Activated CD4-positive, alpha-beta T cell treated with anti-CD3 and anti-CD28 coated beads, Interleukin-2, amount 10 ng/mL, durations not matched to agents 24 days and 14 days (primary cell): ENCODE measurements around the gene FSTL5. TPM values are rescaled to one million over a fixed set of nuclear protein-coding genes. Genes with fewer than 3 reads are reported as not detected.

Experiments
- DNase-seq: peaks from one replicate; pipeline ENCODE4 v3.0.0; 2022
- H3K27ac Mint-ChIP-seq: one replicate; pipeline ENCODE4 v1.8.0; 2022; ENCODE audit warnings: mild to moderate bottlenecking, mixed read lengths
- H3K27me3 Mint-ChIP-seq: one replicate; pipeline ENCODE4 v1.8.0; 2022; ENCODE audit warnings: mixed read lengths
- H3K36me3 Mint-ChIP-seq: one replicate; pipeline ENCODE4 v1.8.0; 2022; ENCODE audit warnings: low read depth, mild to moderate bottlenecking, mixed read lengths
- H3K4me1 Mint-ChIP-seq: one replicate; pipeline ENCODE4 v1.8.0; 2021; ENCODE audit warnings: mixed read lengths
- H3K4me3 Mint-ChIP-seq: one replicate; pipeline ENCODE4 v1.8.0; 2022; ENCODE audit warnings: mild to moderate bottlenecking, moderate library complexity, mixed read lengths
- H3K9me3 Mint-ChIP-seq: one replicate; pipeline ENCODE4 v1.8.0; 2021; ENCODE audit warnings: mixed read lengths
- intact Hi-C: fragments of 100-400 bp; cut with micrococcal nuclease; formaldehyde crosslinking; loops from one replicate; pipeline ENCODE4 v1.15.1; 2023
- total RNA-seq: library from RNA; stranded (reverse); gene quantifications from 2 replicates; pipeline ENCODE4 v1.2.3, GENCODE V29; 2022

The FSTL5 gene
- total RNA-seq, 1 donor from 2014 or later: not detected

- H3K27me3 Mint-ChIP-seq: no peaks in the 10 kb centered on the region
- peaks cover 3% of the 10 kb centered on the region for H3K9me3 Mint-ChIP-seq
- H3K4me1 Mint-ChIP-seq: no peaks in the 10 kb centered on the region
- H3K36me3 Mint-ChIP-seq: no peaks in the 10 kb centered on the region
- intact Hi-C loops: no loop called here
- no peak overlapping the region for H3K4me3 Mint-ChIP-seq
- DNase-seq: no peak
- no peak overlapping the region for H3K27ac Mint-ChIP-seq
Measured at GRCh38 chr4:161651586-161651985, 512.2 kb downstream of the FSTL5 start.

GRCh38 chr4:161650812-161651211, 513.0 kb downstream of the FSTL5 start:
- H3K4me1 Mint-ChIP-seq: no peaks in the 10 kb centered on the region

DNA sequence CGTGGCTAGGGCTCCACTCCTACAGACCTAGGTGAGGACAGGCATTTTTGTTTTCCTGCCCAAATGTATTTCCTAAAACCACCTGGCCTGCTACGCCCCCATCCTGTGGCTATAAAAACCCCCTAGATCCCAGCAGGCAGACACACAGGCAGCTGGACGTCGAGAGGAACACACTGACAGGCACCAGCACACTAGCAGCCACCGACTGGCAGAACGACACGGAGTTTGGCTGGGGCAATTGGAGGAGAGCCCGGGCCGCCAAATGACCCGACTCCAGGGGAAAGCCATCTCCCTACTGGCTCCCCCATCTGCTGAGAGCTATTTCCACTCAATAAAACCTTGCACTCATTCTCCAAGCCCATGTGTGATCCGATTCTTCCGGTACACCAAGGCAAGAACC, 516.0 kb downstream of the FSTL5 start:
- no peak overlapping the region for H3K4me3 Mint-ChIP-seq
- intact Hi-C loops: no loop called here
- no peak for DNase-seq
- H3K9me3 Mint-ChIP-seq: peaks cover 3% of the 10 kb centered on the region
- no peaks in the 10 kb centered on the region for H3K36me3 Mint-ChIP-seq
- no peaks in the 10 kb centered on the region for H3K4me1 Mint-ChIP-seq
- no peaks in the 10 kb centered on the region for H3K27me3 Mint-ChIP-seq
- no peak overlapping the region for H3K27ac Mint-ChIP-seq

More at GRCh38 chr4:161650812-161651211, 513.0 kb downstream of the FSTL5 start:
- no peak for DNase-seq
- Mint-ChIP-seq H3K9me3 (peaks cover 3% of the 10 kb centered on the region), H3K27me3 (no peaks in the 10 kb centered on the region), H3K27ac (no peak overlapping the region), H3K36me3 (no peaks in the 10 kb centered on the region), H3K4me3 (no peak overlapping the region)
- intact Hi-C loops: no loop called here

DNA sequence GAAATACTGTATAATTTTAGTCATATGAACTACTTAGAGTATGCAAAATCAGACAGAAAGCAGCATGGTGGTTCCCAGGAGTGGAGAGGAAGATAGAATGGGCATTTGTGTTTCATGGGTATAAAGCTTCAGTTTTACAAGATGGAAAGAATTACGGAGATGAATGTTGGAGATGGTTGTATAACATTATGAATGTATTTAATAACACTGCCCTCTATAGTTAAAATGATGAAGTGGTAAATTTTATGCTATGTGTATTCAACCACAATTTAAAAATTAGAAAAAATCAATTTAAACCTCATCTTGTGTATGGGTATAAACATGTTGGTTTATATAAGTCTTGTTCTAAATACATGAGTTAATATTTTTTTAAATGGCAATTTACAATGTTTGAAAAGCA, 521.1 kb downstream of the FSTL5 start:
- no peaks in the 10 kb centered on the region for H3K27me3 Mint-ChIP-seq
- H3K4me3 Mint-ChIP-seq: no peak overlapping the region
- H3K36me3 Mint-ChIP-seq: no peaks in the 10 kb centered on the region
- no peak for DNase-seq
- H3K27ac Mint-ChIP-seq: no peak overlapping the region
- H3K9me3 Mint-ChIP-seq: no peaks in the 10 kb centered on the region
- intact Hi-C loops: no loop called here
- H3K4me1 Mint-ChIP-seq: no peaks in the 10 kb centered on the region

DNA sequence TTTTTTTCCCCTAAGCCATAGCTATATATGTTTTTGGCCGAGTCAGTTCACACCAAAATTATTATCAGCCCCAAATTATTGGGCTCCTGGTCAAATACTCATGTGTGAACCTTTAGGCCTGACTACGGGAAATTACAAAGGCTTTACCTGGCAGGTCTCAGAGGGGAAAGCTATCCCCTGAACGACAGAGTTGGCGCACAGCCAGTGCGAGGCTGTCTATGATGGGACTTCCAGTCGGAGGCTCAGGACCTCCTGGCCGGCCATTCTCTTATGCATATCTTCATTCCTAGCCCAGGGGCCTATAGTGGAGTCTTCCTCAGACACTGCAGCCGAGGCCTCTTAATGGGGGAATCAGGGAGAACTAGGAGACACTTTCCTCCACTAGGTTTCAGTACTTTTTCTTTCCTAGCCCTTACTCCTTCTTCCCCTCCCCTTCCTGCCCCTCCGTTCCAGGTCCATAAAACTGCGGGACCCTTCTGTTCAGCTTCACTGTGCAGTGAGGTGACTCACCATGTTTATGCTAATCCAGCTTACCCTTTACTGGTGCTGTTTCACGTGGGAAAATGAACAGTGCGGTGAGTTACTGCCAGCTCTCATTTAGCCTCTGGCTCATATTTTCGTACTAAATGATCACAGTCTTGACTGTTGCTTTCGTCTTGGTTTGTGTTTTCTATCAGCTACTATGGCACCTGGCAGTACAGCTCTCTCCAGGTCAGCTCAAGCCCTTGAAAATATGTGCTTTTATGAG, 533.9 kb downstream of the FSTL5 start:
- H3K4me1 Mint-ChIP-seq: no peaks in the 10 kb centered on the region
- H3K36me3 Mint-ChIP-seq: no peaks in the 10 kb centered on the region
- H3K9me3 Mint-ChIP-seq: peaks cover 4% of the 10 kb centered on the region
- no peaks in the 10 kb centered on the region for H3K27me3 Mint-ChIP-seq
- no peak overlapping the region for H3K27ac Mint-ChIP-seq
- intact Hi-C loops: no loop called here
- no peak overlapping the region for H3K4me3 Mint-ChIP-seq
- no peak for DNase-seq

DNA sequence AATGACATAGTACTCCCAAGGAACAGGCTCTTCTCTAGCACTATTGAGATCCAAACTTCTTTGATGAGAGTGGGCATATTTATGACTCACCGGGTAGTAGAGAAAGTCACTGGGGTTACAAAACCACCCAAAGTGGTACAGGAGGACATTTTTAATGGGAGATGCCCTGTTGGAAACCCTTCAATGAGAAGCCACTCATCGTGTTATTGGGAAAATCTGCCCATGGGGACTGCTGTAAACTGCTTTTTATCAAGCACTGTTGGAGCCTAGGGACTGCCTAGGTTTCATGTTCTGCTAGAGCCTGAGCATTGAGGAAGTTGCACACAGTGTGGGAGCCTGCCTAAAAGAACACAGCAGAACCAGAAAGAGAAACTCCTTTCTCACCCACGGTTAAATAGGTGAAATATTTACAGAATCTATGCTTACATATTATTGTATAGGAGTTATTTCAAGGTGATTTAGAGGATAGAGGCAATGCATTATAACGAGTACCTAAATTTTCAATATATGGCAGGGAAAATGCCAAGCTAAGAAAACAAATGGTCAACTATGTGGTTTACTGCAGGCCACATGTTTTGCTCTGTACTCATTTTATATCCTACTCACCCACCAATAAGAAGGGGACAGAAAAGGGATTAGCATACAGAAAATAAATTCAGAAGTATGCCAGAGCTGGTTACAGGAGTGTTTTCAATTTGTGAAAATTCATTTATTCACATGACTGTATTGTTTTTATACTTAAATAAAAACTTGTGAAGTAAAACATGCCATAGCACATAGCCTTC, 559.1 kb downstream of the FSTL5 start:
- Mint-ChIP-seq H3K36me3 (no peaks in the 10 kb centered on the region), H3K4me1 (no peaks in the 10 kb centered on the region), H3K27me3 (no peaks in the 10 kb centered on the region), H3K4me3 (no peak overlapping the region), H3K27ac (no peak overlapping the region), H3K9me3 (no peaks in the 10 kb centered on the region)
- no peak for DNase-seq
- intact Hi-C loops: no loop called here

DNA sequence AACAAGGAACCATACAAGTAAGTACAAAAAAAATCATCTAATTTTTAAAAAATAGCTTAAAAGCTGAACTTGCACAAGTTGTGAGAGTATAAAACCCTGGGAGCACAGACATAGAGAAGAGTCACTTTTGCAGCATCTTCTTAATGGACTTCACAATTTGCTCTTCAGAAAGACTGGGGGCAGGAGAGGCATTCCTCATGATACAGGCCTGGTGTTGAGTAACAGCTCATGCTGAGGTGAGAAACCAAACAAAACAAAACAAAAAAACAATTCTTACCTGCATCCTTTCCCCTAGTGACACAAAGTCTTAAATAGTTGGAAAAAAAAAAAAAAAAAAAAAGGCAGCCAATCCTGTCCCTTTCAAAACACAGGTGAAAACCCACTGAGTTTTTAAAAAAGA, 562.8 kb downstream of the FSTL5 start:
- peaks cover 4% of the 10 kb centered on the region for H3K9me3 Mint-ChIP-seq
- no peak overlapping the region for H3K4me3 Mint-ChIP-seq
- intact Hi-C loops: no loop called here
- no peaks in the 10 kb centered on the region for H3K4me1 Mint-ChIP-seq
- no peak for DNase-seq
- no peaks in the 10 kb centered on the region for H3K36me3 Mint-ChIP-seq
- no peak overlapping the region for H3K27ac Mint-ChIP-seq
- no peaks in the 10 kb centered on the region for H3K27me3 Mint-ChIP-seq

DNA sequence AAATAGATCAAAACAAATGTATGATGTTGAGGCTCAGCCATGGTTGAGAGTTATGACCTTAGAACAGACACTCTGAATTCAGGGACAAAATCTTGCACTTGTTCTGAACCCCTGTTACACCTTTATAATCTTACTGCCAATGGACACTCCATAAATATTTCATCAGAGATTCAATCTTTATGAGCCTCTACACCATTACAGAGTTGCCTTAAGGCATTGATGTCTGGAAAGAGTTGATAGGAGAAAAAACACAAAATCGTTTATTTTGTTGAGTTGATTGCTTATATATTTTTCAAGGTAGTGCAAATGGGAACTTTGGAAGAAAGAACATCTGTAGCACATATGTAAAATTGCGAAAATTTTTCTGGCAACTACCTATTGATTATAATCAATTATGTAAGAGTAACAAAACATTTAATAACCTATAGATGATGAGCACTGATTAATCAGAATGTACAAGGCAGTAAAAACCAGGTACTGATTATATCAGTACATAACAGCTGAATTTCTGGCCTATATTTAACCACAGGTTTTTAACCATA, 568.5 kb downstream of the FSTL5 start:
- H3K4me3 Mint-ChIP-seq: no peak overlapping the region
- no peak overlapping the region for H3K27ac Mint-ChIP-seq
- H3K27me3 Mint-ChIP-seq: no peaks in the 10 kb centered on the region
- H3K36me3 Mint-ChIP-seq: no peaks in the 10 kb centered on the region
- H3K9me3 Mint-ChIP-seq: peaks cover 4% of the 10 kb centered on the region
- no peak for DNase-seq
- no peaks in the 10 kb centered on the region for H3K4me1 Mint-ChIP-seq
- intact Hi-C loops: no loop called here

- Mint-ChIP-seq H3K27me3 (no peaks in the 10 kb centered on the region), H3K4me1 (no peaks in the 10 kb centered on the region), H3K36me3 (no peaks in the 10 kb centered on the region), H3K4me3 (no peak overlapping the region), H3K27ac (no peak overlapping the region), H3K9me3 (no peaks in the 10 kb centered on the region)
- no peak for DNase-seq
- intact Hi-C loops: no loop called here
Measured at GRCh38 chr4:161585011-161585410, 578.8 kb downstream of the FSTL5 start.

GRCh38 chr4:161583549-161583948, 580.3 kb downstream of the FSTL5 start:
- H3K4me1 Mint-ChIP-seq: no peaks in the 10 kb centered on the region
- no peak for DNase-seq
- no peaks in the 10 kb centered on the region for H3K27me3 Mint-ChIP-seq
- no peaks in the 10 kb centered on the region for H3K9me3 Mint-ChIP-seq
- no peak overlapping the region for H3K4me3 Mint-ChIP-seq
- no peak overlapping the region for H3K27ac Mint-ChIP-seq
- H3K36me3 Mint-ChIP-seq: no peaks in the 10 kb centered on the region
- intact Hi-C loops: no loop called here

DNA sequence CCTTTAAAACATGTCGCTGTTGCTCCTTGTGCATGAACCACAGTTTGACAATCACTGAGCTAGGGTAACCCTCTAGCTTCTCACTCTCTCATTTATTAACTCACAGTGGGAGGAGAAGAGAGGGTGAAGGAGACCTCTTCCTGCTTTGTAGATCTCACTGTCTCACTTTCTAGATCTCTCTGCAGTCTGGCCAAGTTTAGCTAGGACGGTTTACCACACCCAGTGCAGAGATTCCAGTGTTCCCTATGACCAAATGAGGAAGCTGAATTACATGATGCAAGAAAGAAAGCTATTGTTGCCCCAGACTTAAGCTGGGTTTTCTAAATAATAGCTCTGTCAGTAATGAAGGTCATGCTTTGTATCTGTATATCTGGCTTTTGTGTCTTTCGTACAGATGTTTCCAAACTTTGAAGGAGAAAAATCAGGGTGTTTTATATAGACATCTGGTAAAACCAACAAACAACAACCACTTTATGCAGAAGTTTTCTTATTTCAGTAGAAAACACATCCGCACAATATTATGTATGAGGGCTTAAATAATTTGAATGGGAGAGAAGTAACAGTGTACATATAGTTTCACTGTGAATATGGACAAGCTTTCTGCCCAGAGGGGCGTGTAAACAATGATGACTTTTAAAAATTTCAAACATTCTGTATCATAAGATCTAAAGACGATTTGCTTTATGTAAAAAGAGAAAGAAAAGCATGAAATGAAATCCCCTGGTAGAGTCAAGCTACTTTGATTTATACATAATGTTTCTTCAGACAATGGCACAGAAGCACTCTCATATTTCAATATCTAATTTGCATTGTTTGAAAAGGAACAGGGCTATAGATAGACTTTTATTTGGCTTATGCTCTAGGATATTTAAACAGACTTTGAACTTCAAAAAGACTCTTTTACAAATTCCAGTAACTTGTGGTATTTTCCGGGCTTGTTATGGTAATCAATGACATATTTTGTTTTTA, 582.3 kb downstream of the FSTL5 start:
- H3K4me1 Mint-ChIP-seq: no peaks in the 10 kb centered on the region
- no peak for DNase-seq
- H3K27ac Mint-ChIP-seq: no peak overlapping the region
- H3K36me3 Mint-ChIP-seq: no peaks in the 10 kb centered on the region
- no peaks in the 10 kb centered on the region for H3K27me3 Mint-ChIP-seq
- no peak overlapping the region for H3K4me3 Mint-ChIP-seq
- no peaks in the 10 kb centered on the region for H3K9me3 Mint-ChIP-seq
- intact Hi-C loops: no loop called here

DNA sequence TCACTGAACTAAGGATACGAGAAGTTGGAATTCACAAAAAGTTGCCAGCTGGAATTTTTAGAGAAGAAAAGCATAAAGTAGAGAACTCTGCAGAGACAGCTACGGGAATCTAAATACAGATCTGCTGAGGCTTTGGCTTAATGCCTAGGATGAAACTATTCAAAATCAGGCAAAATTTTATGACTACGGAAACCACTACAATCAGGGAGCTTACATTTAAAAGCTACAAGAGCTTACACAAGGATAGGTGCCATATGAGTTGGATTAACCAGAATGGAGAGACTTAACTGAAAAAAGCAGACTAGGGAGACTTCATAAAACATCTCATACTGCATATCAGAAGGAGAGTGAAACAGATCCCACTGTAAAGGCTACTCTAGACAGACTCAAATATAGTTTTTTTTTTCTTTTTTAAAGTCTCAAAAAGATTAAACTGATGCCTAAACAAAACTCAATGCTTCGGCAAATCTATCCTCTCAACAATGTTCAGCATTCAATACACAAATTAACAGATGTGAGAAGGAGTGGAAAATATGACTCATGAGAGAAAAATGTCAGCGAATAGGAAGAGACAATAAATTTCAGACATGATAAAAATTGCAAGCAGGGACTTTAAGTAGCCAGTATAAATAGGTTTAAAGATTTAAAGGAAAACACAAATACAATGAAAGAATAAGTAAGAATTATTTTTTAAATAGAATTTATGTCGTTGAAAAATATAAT, 586.1 kb downstream of the FSTL5 start:
- intact Hi-C loops: no loop called here
- H3K9me3 Mint-ChIP-seq: peaks cover 3% of the 10 kb centered on the region
- no peak overlapping the region for H3K27ac Mint-ChIP-seq
- no peak for DNase-seq
- H3K27me3 Mint-ChIP-seq: no peaks in the 10 kb centered on the region
- H3K4me1 Mint-ChIP-seq: no peaks in the 10 kb centered on the region
- H3K36me3 Mint-ChIP-seq: no peaks in the 10 kb centered on the region
- H3K4me3 Mint-ChIP-seq: no peak overlapping the region

- no peak for DNase-seq
- H3K36me3 Mint-ChIP-seq: no peaks in the 10 kb centered on the region
Measured at GRCh38 chr4:161573836-161574235, 590.0 kb downstream of the FSTL5 start.

More at GRCh38 chr4:161573836-161574235, 590.0 kb downstream of the FSTL5 start:
- no peak overlapping the region for H3K27ac Mint-ChIP-seq
- intact Hi-C loops: no loop called here
- no peak overlapping the region for H3K4me3 Mint-ChIP-seq
- peaks cover 10% of the 10 kb centered on the region for H3K9me3 Mint-ChIP-seq
- H3K27me3 Mint-ChIP-seq: no peaks in the 10 kb centered on the region
- H3K4me1 Mint-ChIP-seq: no peaks in the 10 kb centered on the region
